Upper lobe of left lung (tissue), 4 donors: ENCODE measurements around the gene ERVMER34-1.

Experiments
- EP300 ChIP-seq, 4 donors: sonication (generic); formaldehyde crosslinking; IDR thresholded peaks; one replicate each; pipeline ENCODE4 v1.5.1; 2017; ENCODE audit warnings: antibody characterized with exemption in 4 of 4, control low read depth in 2 of 4
- TF ChIP-seq, protein P1 (sequence below), 6 experiments: fragments of 450-650 bp in 4 of 6; fragments of 200-600 bp in 2 of 6; sonication (generic) in 2 of 6; IDR thresholded peaks; one replicate each; pipeline ENCODE4 v1.5.1; 2016 to 2019; ENCODE audit warnings: antibody characterized with exemption in 6 of 6

DNA sequence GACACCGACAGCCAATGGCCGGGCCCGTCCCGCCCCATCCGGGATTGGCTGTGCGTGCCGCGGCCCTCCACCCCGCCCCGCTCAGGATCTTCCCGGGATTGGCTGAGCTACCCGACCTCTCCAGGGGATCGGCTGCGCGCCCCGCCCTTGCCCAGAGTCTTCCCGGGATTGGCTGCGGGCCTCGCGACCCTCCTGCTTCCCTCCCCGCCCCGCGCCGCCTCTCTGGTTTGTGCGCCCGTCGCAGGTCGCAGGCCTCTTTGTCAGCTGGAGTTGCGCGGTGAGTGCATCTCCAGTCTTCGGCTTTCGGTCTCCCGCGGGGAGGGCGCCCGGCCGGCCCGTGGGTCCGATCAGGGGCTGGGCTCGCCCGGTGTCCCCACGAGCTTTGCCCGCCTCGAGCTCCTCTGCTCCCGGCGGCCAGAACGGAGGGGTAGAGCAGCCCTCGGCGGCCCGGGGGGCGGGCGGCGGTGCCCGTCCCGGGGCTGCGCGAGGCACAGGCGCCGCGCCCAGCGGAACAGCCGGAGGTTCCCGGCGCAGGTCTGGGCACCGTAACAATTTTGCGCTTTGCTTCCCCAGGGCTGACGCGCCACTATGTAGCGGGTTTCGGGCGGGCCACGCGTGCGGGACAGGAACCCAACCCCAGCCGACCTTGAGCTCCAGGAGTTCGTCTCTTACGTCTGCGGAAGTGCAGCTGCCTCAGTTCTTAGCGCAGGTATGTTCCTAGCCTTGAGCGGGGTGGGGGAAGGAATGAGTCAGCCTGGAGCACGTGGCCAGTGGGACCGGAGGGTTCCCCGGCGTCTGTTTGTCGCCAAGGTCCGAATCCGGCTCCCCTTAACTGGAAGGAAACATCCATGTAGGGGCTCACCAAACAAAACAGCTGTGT is 38.7 kb downstream of the ERVMER34-1 start:
- TF ChIP-seq, protein P1, sequence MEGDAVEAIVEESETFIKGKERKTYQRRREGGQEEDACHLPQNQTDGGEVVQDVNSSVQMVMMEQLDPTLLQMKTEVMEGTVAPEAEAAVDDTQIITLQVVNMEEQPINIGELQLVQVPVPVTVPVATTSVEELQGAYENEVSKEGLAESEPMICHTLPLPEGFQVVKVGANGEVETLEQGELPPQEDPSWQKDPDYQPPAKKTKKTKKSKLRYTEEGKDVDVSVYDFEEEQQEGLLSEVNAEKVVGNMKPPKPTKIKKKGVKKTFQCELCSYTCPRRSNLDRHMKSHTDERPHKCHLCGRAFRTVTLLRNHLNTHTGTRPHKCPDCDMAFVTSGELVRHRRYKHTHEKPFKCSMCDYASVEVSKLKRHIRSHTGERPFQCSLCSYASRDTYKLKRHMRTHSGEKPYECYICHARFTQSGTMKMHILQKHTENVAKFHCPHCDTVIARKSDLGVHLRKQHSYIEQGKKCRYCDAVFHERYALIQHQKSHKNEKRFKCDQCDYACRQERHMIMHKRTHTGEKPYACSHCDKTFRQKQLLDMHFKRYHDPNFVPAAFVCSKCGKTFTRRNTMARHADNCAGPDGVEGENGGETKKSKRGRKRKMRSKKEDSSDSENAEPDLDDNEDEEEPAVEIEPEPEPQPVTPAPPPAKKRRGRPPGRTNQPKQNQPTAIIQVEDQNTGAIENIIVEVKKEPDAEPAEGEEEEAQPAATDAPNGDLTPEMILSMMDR (IDR thresholded peaks at IDR 0.05) = peak in 3 of 6 experiments; percentile 10 to 19 (median 15)
- peak in 1 of 4 donors; percentile 59 for TF ChIP-seq EP300 (IDR thresholded peaks at IDR 0.05)
